HUES64 (cell line): ENCODE data around the gene NFKB1.

Experiments used
- H3K27ac ChIP-seq: 2 replicates; pipeline ENCODE4 v1.7.0; 2013; ENCODE audit warnings: low read depth, low read length, inconsistent platforms
- H3K27me3 ChIP-seq: 2 replicates; pipeline ENCODE4 v1.6.1; 2013; ENCODE audit warnings: mild to moderate bottlenecking, low read length; ENCODE audit not compliant: insufficient read depth
- H3K36me3 ChIP-seq: 2 replicates; pipeline ENCODE4 v1.6.1; 2013; ENCODE audit warnings: mild to moderate bottlenecking, low read length; ENCODE audit not compliant: insufficient read depth
- H3K4me1 ChIP-seq: 2 replicates; pipeline ENCODE4 v1.6.1; 2013; ENCODE audit warnings: mild to moderate bottlenecking, low read length, moderate library complexity; ENCODE audit not compliant: insufficient read depth
- H3K4me3 ChIP-seq: 2 replicates; pipeline ENCODE4 v1.5.1; 2013; ENCODE audit warnings: mild to moderate bottlenecking, low read length, moderate library complexity
- H3K9ac ChIP-seq: 2 replicates; pipeline ENCODE4 v1.6.1; 2013; ENCODE audit warnings: mild to moderate bottlenecking, low read depth, low read length
- H3K9me3 ChIP-seq: 2 replicates; pipeline ENCODE4 v1.6.1; 2013; ENCODE audit warnings: low read depth, low read length; ENCODE audit not compliant: insufficient read depth
- WGBS: fragments of 150-250, 120-280 bp; methylation state at CpG from one replicate; pipeline ENCODE4 v1.1.7; 2013; ENCODE audit warnings: missing lambda C conversion rate; 5-methylcytosine and 5-hydroxymethylcytosine counted together

NFKB1 gene

DNA sequence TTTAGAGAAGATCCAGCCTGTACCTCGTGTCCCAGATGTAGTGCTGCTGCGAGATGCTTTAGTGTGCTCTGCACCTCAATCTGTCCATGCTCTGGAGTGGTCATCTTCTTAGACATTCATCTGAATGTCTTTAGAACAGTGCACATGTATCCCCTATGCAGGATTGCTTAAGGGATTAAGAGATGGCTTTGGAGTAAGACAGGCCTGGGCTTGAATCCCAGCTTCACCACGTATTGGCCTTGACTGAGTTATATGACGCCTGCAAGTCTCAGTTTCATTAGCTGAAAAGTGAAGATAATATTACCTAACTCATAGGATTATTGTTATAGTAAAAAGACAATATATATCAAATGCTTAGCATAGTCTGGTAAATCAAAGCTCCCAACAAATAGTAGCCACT lies 98.3 kb downstream of the NFKB1 start:
- Histone ChIP-seq H3K27ac (no peak overlapping the region), H3K9me3 (no peaks in the 10 kb centered on the region), H3K4me3 (no peak overlapping the region), H3K4me1 (no peaks in the 10 kb centered on the region), H3K9ac (no peak overlapping the region), H3K27me3 (no peaks in the 10 kb centered on the region), H3K36me3 (no peaks in the 10 kb centered on the region)
- WGBS = 87% methylated on average over 4 of the region's 4 CpGs

DNA sequence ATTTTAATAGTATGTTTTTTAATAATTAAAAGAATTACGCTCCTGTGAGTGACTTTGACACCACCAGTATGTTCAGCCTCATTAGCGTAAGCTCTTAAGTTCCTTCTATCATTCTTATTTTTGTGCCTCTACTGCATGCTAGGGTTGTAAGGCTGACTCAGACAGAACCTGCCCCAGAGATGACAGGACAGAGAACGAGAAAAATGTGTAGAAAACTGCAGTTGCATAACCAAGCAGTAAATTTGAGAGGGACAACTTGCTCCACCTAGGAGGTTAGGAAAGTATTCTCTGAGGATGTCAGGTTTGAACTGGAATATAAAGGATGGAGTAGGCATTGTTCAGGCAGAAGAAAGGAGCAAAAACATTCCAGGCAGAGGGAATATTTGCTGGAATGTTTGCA lies 98.7 kb downstream of the NFKB1 start:
- H3K36me3 ChIP-seq = no peaks in the 10 kb centered on the region
- H3K4me3 ChIP-seq = no peak overlapping the region
- H3K9ac ChIP-seq = no peak overlapping the region
- 92% methylated on average over 3 of the region's 3 CpGs for WGBS
- no peaks in the 10 kb centered on the region for H3K4me1 ChIP-seq
- no peaks in the 10 kb centered on the region for H3K9me3 ChIP-seq
- H3K27me3 ChIP-seq = no peaks in the 10 kb centered on the region
- H3K27ac ChIP-seq = no peak overlapping the region

DNA sequence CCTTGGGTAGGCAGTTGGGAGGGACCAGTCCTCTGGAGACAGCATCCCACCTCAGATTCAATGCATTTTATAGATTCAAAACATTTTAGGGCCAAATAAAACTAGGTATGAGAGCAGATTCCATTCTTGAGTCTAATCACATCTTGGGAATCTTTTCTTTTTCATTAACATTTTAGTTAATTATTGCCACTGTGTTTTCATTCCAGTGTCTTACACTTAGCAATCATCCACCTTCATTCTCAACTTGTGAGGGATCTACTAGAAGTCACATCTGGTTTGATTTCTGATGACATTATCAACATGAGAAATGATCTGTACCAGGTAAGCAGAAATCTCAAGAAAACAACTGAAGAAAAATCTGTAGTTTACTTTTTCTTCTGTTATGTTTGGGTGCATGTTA lies 99.5 kb downstream of the NFKB1 start:
- no peak overlapping the region for H3K9ac ChIP-seq
- no peaks in the 10 kb centered on the region for H3K36me3 ChIP-seq
- no peaks in the 10 kb centered on the region for H3K27me3 ChIP-seq
- H3K4me3 ChIP-seq = no peak overlapping the region
- no peaks in the 10 kb centered on the region for H3K4me1 ChIP-seq
- H3K27ac ChIP-seq = no peak overlapping the region
- H3K9me3 ChIP-seq = no peaks in the 10 kb centered on the region

DNA sequence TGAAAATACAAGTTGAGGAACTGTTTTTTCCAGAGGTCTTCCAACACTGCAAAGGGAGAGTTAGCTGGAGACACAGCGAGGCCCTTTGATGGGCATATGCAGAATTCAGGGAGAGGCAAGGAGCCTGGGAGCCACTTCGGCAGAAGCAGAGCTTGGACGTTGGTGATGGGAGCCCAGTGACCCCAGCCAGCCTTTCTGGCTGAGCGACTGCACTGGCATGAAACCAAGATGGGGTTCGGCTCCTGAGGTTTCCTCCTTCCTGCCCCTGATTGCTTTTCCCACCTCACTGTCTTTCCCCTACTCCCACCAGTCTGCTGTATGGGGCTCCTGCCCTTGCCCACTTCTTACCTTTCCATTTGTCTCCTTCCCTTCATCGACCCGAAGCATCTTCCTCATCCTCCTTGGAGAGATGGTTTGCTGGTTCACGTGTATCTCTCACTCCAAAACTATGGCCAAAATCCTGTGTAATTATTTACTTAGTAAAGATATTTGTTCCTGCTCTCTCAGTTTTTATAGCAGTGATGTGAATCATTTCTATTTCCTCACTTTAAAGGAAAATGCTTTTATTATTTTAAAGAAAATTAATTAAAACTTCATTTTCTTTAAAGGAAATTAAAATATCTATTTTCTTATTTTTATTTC lies 100.5 kb downstream of the NFKB1 start:
- Histone ChIP-seq H3K36me3 (no peaks in the 10 kb centered on the region), H3K9ac (no peak overlapping the region), H3K27ac (no peak overlapping the region), H3K4me1 (no peaks in the 10 kb centered on the region), H3K9me3 (no peaks in the 10 kb centered on the region), H3K4me3 (no peak overlapping the region), H3K27me3 (no peaks in the 10 kb centered on the region)
- 94% methylated on average over 7 of the region's 8 CpGs for WGBS

DNA sequence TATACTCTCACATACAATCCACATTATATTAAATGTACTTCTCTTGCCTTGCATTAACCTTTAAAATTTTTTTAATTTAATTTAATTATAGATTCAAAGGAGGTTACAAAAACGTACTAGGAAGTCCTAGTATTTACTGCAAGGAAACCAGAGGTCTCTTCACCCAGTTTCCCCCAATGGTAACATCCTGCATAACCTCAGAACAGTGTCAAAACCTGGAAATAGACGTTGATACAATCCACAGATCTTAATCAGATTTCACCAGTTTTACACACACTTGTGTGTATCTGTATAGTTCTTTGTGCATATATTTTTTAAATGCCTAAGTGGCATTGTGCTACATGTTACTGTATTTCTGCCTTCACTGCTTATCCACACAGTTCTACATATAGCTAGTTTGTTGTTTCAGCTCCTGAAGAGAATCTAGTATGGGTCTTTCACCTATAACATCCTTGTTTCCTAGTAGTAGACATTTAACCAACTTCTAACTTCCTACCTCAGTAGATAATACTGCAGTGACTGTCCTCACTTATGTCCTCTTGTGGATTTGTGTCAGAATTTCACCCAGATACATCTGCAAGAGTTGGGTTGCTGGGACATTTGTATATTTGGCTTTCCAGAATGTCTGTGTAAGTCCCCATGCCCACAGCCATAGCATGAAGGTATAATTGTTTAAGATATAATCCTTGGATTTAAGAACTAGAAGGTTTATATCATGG lies 103.2 kb downstream of the NFKB1 start:
- no peaks in the 10 kb centered on the region for H3K4me1 ChIP-seq
- no peaks in the 10 kb centered on the region for H3K36me3 ChIP-seq
- no peaks in the 10 kb centered on the region for H3K9me3 ChIP-seq
- H3K9ac ChIP-seq = no peak overlapping the region
- H3K27me3 ChIP-seq = no peaks in the 10 kb centered on the region
- 90% methylated on average over 2 of the region's 2 CpGs for WGBS
- H3K27ac ChIP-seq = no peak overlapping the region
- no peak overlapping the region for H3K4me3 ChIP-seq

DNA sequence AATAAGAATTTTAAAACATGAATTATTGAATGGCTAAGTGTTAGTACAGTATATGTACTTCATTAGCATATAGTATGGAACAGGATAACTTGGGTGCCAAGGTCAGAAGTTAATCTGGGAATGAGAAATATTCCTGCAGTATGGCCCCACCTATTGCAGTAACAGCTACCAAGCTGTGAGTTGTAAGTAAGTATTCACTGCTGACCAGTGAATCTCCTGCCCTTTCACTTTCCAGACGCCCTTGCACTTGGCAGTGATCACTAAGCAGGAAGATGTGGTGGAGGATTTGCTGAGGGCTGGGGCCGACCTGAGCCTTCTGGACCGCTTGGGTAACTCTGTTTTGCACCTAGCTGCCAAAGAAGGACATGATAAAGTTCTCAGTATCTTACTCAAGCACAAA lies 105.1 kb downstream of the NFKB1 start:
- Histone ChIP-seq H3K36me3 (no peaks in the 10 kb centered on the region), H3K4me1 (no peaks in the 10 kb centered on the region), H3K9me3 (no peaks in the 10 kb centered on the region), H3K27ac (no peak overlapping the region), H3K4me3 (no peak overlapping the region), H3K27me3 (no peaks in the 10 kb centered on the region), H3K9ac (no peak overlapping the region)
- WGBS = 91% methylated on average over 3 of the region's 3 CpGs

DNA sequence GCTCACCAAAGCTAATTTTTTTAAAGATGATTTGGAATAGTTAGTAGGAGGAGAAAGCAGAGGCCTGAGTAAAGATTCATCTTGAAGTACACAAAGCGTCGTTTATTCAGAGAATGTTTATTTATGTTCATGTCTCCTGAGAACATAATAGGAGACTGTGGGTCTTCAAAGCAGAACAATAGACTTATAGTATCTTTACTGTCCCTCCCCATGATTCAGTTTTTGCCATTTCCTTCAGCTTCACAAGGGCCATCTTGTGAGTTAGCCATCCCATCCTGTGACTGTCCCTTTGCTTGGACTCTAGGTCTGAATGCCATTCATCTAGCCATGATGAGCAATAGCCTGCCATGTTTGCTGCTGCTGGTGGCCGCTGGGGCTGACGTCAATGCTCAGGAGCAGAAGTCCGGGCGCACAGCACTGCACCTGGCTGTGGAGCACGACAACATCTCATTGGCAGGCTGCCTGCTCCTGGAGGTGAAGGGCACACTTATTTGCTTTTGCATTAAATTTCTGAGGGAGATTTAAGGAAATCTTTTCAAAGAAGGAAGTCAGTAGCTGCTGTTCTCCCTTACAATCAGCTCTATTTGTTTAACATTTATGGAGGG lies 105.8 kb downstream of the NFKB1 start:
- Histone ChIP-seq H3K27me3 (no peaks in the 10 kb centered on the region), H3K9ac (no peak overlapping the region), H3K36me3 (no peaks in the 10 kb centered on the region), H3K4me3 (no peak overlapping the region), H3K4me1 (no peaks in the 10 kb centered on the region), H3K9me3 (no peaks in the 10 kb centered on the region), H3K27ac (no peak overlapping the region)
- WGBS = 93% methylated on average over 7 of the region's 7 CpGs

DNA sequence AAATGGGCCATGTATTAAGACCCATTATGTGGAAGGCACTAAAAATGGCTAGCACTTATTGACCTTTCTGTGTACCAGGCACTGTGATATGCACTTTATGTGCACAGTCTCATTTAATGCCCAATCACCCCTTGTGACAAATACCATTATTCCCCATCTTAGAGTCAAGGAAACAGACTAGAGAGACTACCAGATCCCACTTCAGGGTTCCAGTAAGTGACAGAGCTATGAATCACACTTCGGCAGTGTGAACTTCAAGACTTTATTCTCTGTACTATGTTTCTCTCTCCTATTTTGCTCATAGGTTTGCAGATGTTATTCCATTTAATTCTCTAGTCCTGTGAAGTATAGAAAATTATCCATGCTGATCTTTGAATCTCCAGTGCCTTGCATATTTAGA lies 107.0 kb downstream of the NFKB1 start:
- H3K27me3 ChIP-seq = no peaks in the 10 kb centered on the region
- H3K27ac ChIP-seq = no peak overlapping the region
- H3K9ac ChIP-seq = no peak overlapping the region
- H3K36me3 ChIP-seq = no peaks in the 10 kb centered on the region
- no peaks in the 10 kb centered on the region for H3K4me1 ChIP-seq
- no peak overlapping the region for H3K4me3 ChIP-seq
- 95% methylated on average over 1 of the region's 1 CpG for WGBS
- no peaks in the 10 kb centered on the region for H3K9me3 ChIP-seq

DNA sequence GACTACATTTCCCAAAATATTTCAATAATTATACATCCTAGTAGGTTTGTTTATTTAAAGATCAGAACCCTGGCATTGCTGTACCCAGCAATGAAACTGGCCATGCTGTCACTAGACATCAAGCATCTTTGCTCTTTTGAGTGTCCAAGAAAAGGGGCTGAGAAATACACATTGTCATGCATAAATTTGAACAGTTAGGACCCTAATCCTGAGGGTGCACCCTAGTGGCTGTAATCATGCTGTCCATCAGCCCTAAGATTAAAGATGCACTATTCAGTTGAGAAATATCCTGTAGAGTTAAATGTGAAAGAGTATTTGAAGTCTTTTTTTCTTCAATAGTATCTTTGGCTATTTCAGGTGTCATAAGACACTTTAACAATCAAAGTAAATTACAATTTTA lies 108.8 kb downstream of the NFKB1 start:
- Histone ChIP-seq H3K4me3 (no peak overlapping the region), H3K27me3 (no peaks in the 10 kb centered on the region), H3K9me3 (no peaks in the 10 kb centered on the region), H3K9ac (no peak overlapping the region), H3K4me1 (0 out of 2 replicates have a peak, but pooled peaks cover 2% of the 10 kb centered on the region), H3K27ac (no peak overlapping the region), H3K36me3 (no peaks in the 10 kb centered on the region)

DNA sequence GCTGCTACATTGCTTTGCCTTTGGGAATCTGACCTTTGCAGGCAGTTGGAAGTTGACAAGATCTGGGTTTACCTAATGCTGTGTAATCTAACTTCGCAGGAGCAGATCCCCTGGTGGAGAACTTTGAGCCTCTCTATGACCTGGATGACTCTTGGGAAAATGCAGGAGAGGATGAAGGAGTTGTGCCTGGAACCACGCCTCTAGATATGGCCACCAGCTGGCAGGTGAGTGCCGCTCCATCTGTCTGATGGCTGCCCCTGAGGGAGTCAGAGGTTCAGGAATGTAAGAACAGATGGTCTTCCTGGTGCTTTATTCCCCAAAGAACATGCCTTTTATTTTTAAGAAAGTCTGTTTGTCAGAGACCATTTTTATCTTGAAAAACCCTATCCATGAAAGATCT lies 109.3 kb downstream of the NFKB1 start:
- Histone ChIP-seq H3K4me3 (no peak overlapping the region), H3K36me3 (no peaks in the 10 kb centered on the region), H3K9ac (no peak overlapping the region), H3K4me1 (0 out of 2 replicates have a peak, but pooled peaks cover 6% of the 10 kb centered on the region), H3K27ac (no peak overlapping the region), H3K27me3 (no peaks in the 10 kb centered on the region), H3K9me3 (no peaks in the 10 kb centered on the region)
- 90% methylated on average over 3 of the region's 3 CpGs for WGBS

DNA sequence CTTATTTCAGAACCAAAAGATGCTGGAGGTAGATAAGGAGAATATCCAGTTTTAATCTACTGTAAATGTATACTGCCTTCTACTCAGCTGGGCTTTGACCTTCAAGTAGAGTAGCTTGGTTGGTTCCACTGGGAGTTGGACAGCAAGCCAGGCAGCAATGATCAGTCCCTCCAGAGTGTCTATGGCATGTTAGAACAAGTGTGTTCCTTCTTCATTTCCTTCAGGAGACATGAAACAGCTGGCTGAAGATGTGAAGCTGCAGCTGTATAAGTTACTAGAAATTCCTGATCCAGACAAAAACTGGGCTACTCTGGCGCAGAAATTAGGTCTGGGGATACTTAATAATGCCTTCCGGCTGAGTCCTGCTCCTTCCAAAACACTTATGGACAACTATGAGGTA lies 111.1 kb downstream of the NFKB1 start:
- Histone ChIP-seq H3K4me1 (peaks cover 15% of the 10 kb centered on the region; the same call in 1 of the 2 replicates), H3K36me3 (no peaks in the 10 kb centered on the region), H3K27me3 (no peaks in the 10 kb centered on the region), H3K9me3 (no peaks in the 10 kb centered on the region), H3K9ac (no peak overlapping the region), H3K27ac (no peak overlapping the region), H3K4me3 (no peak overlapping the region)
- 89% methylated on average over 2 of the region's 2 CpGs for WGBS
